H1 (cell line): ENCODE measurements around the gene CSAD. TPM values are rescaled to one million over a fixed set of nuclear protein-coding genes. Genes with fewer than 3 reads are reported as not detected.

Experiments used
- CTCF ChIA-PET: fragments of 300-600 bp; sonication (Branson Sonifier 250); formaldehyde crosslinking; loops from one replicate; lab custom pipeline; 2021; ENCODE audit not compliant: partially characterized antibody; lab: Charles Lee
- POLR2A ChIA-PET: fragments of 300-600 bp; sonication (Branson Sonifier 250); formaldehyde crosslinking; loops from one replicate; lab custom pipeline; 2021; ENCODE audit warnings: inconsistent platforms; ENCODE audit not compliant: partially characterized antibody; lab: Charles Lee
- DNase-seq, 2 experiments: peaks; one replicate each; pipeline versions ENCODE4 v3.0.0 to v3.0.0-alpha.2; 2010 to 2022; ENCODE audit warnings: low spot score in 2 of 2, low read depth in 1 of 2, mixed read lengths in 1 of 2
- FAIRE-seq: peaks from 2 replicates; lab custom pipeline; 2011; peaks lifted over from hg19 to GRCh38; lab: Jason Lieb, UNC
- H2AFZ ChIP-seq: 2 replicates; pipeline ENCODE4 v1.8.1; 2012; ENCODE audit warnings: low read length, inconsistent platforms
- H2AK5ac ChIP-seq: 2 replicates; pipeline ENCODE4 v1.6.1; 2013; ENCODE audit warnings: low read depth, low read length
- H2BK120ac ChIP-seq: replicated peaks from 2 replicates; pipeline ENCODE3; 2013; ENCODE audit warnings: low read depth, low read length, inconsistent platforms
- H2BK12ac ChIP-seq: 2 replicates; pipeline ENCODE4 v1.6.1; 2013; ENCODE audit warnings: low read depth, low read length
- H2BK15ac ChIP-seq: 2 replicates; pipeline ENCODE4 v1.6.1; 2013; ENCODE audit warnings: low read length
- H2BK20ac ChIP-seq: 2 replicates; pipeline ENCODE4 v1.6.1; 2013; ENCODE audit warnings: low read length
- H2BK5ac ChIP-seq: 2 replicates; pipeline ENCODE4 v1.6.1; 2013; ENCODE audit warnings: low read depth, low read length
- H3K14ac ChIP-seq: 2 replicates; pipeline ENCODE4 v1.6.1; 2013; ENCODE audit warnings: inconsistent platforms; ENCODE audit not compliant: insufficient read length
- H3K18ac ChIP-seq: 2 replicates; pipeline ENCODE4 v1.6.1; 2013; ENCODE audit warnings: low read length; ENCODE audit errors: extremely low read depth
- H3K23ac ChIP-seq: 2 replicates; pipeline ENCODE4 v1.6.1; 2013; ENCODE audit warnings: inconsistent platforms; ENCODE audit not compliant: insufficient read length
- H3K23me2 ChIP-seq: 2 replicates; pipeline ENCODE4 v1.6.1; 2013; ENCODE audit warnings: low read depth, low read length
- H3K27ac ChIP-seq: 2 replicates; pipeline ENCODE4 v1.6.1; 2011; ENCODE audit warnings: low read depth, low read length, inconsistent platforms
- H3K27me3 ChIP-seq, 4 experiments: replicated peaks in 1 of 4; 1 replicate in 1 of 4; 2 replicates in 3 of 4; pipeline versions ENCODE4 v1.6.1 to v1.8.1; 2011 to 2013; ENCODE audit warnings: low read length in 3 of 4, mild to moderate bottlenecking in 3 of 4, inconsistent platforms in 2 of 4, mixed read lengths in 2 of 4, moderate library complexity in 1 of 4; ENCODE audit not compliant: control insufficient read depth in 3 of 4, insufficient read depth in 3 of 4; ENCODE audit errors: extremely low read depth in 1 of 4
- H3K36me3 ChIP-seq, 4 experiments: 2 replicates each; pipeline versions ENCODE4 v1.6.1 to v1.8.1; 2011 to 2013; ENCODE audit warnings: mild to moderate bottlenecking in 4 of 4, low read length in 3 of 4, moderate library complexity in 2 of 4, control low read depth in 1 of 4, inconsistent platforms in 1 of 4; ENCODE audit not compliant: insufficient read depth in 4 of 4, control insufficient read depth in 2 of 4
- H3K4ac ChIP-seq: replicated peaks from 2 replicates; pipeline ENCODE3; 2013; ENCODE audit warnings: low read length, low read depth, mixed read lengths, inconsistent platforms; ENCODE audit not compliant: insufficient read length
- H3K4me1 ChIP-seq, 4 experiments: replicated peaks in 1 of 4; 1 replicate in 1 of 4; 2 replicates in 3 of 4; pipeline versions ENCODE4 v1.6.1 to v1.8.1; 2011 to 2013; ENCODE audit warnings: low read length in 3 of 4, inconsistent platforms in 2 of 4, mixed read lengths in 1 of 4; ENCODE audit not compliant: insufficient read depth in 4 of 4, control insufficient read depth in 3 of 4
- H3K4me2 ChIP-seq, 2 experiments: 2 replicates each; pipeline versions ENCODE4 v1.6.1 to v1.8.1; 2011 to 2013; ENCODE audit warnings: low read depth in 2 of 2, low read length in 2 of 2, control low read depth in 1 of 2, inconsistent platforms in 1 of 2, mild to moderate bottlenecking in 1 of 2; ENCODE audit not compliant: insufficient read depth in 1 of 2
- H3K4me3 ChIP-seq, 4 experiments: fragments of 200-600, 300-600 bp in 1 of 4; sonication (generic), shearing (Covaris generic), sonication (Bioruptor Twin) in 1 of 4; 2 replicates each; pipeline versions ENCODE4 v1.5.1 to v1.8.1; 2011 to 2016; ENCODE audit warnings: low read length in 4 of 4, low read depth in 3 of 4, control low read depth in 2 of 4, inconsistent platforms in 2 of 4, mild to moderate bottlenecking in 2 of 4, mixed read lengths in 1 of 4, moderate library complexity in 1 of 4; ENCODE audit not compliant: insufficient read depth in 2 of 4; ENCODE audit errors: extremely low read depth in 1 of 4
- H3K56ac ChIP-seq: replicated peaks from 2 replicates; pipeline ENCODE3; 2013; ENCODE audit warnings: low read depth, mild to moderate bottlenecking, mixed read lengths, low read length, inconsistent platforms; ENCODE audit not compliant: insufficient read length
- H3K79me1 ChIP-seq: 2 replicates; pipeline ENCODE4 v1.6.1; 2013; ENCODE audit warnings: low read depth, low read length, control low read depth
- H3K79me2 ChIP-seq, 2 experiments: 2 replicates each; pipeline versions ENCODE4 v1.6.1 to v1.8.1; 2012 to 2013; ENCODE audit warnings: low read length in 2 of 2, mild to moderate bottlenecking in 2 of 2, inconsistent platforms in 1 of 2; ENCODE audit not compliant: insufficient read depth in 2 of 2, control insufficient read depth in 1 of 2
- H3K9ac ChIP-seq, 4 experiments: replicated peaks in 1 of 4; 1 replicate in 1 of 4; 2 replicates in 3 of 4; pipeline versions ENCODE4 v1.6.1 to v1.8.1; 2011 to 2013; ENCODE audit warnings: low read depth in 3 of 4, low read length in 3 of 4, control low read depth in 2 of 4, mild to moderate bottlenecking in 2 of 4, moderate library complexity in 2 of 4, inconsistent platforms in 1 of 4; ENCODE audit errors: extremely low read depth in 1 of 4
- H3K9me3 ChIP-seq, 2 experiments: 2 replicates each; pipeline versions ENCODE4 v1.6.1 to v1.8.1; 2012 to 2013; ENCODE audit warnings: mild to moderate bottlenecking in 2 of 2, moderate library complexity in 2 of 2, control low read depth in 1 of 2, inconsistent platforms in 1 of 2, low read depth in 1 of 2, low read length in 1 of 2, mixed read lengths in 1 of 2; ENCODE audit not compliant: insufficient read depth in 2 of 2
- H4K20me1 ChIP-seq, 2 experiments: replicated peaks in 1 of 2; 2 replicates each; pipeline versions ENCODE3 to v1.8.1; 2011 to 2013; ENCODE audit warnings: inconsistent platforms in 2 of 2, low read length in 2 of 2, mild to moderate bottlenecking in 1 of 2; ENCODE audit not compliant: insufficient read depth in 2 of 2, control insufficient read depth in 1 of 2
- H4K5ac ChIP-seq: 2 replicates; pipeline ENCODE4 v1.6.1; 2013; ENCODE audit warnings: low read length, low read depth, mixed read lengths, inconsistent platforms; ENCODE audit not compliant: insufficient read length
- H4K8ac ChIP-seq: 2 replicates; pipeline ENCODE4 v1.8.0; 2013; ENCODE audit warnings: mild to moderate bottlenecking, moderate library complexity, low read length, inconsistent platforms; ENCODE audit not compliant: insufficient read depth; ENCODE audit errors: extremely low read depth
- H4K91ac ChIP-seq: replicated peaks from 2 replicates; pipeline ENCODE3; 2013; ENCODE audit warnings: low read length, mixed read lengths, inconsistent platforms; ENCODE audit not compliant: insufficient read length
- CEBPB ChIP-seq: IDR thresholded peaks from 2 replicates; pipeline ENCODE4 v1.6.1; 2012; ENCODE audit warnings: low read depth, low read length
- EZH2 ChIP-seq: fragments of 200-600 bp; sonication (generic); IDR thresholded peaks from 2 replicates; pipeline ENCODE4 v1.7.1; 2012; ENCODE audit warnings: low read depth, mild to moderate bottlenecking, moderate library complexity, low read length, inconsistent platforms; ENCODE audit not compliant: severe bottlenecking
- FOSL1 ChIP-seq: IDR thresholded peaks from 2 replicates; pipeline ENCODE4 v1.6.1; 2011; ENCODE audit warnings: mild to moderate bottlenecking, low read depth, low read length, moderate library complexity; ENCODE audit not compliant: insufficient read depth
- JUN ChIP-seq: IDR thresholded peaks from 2 replicates; pipeline ENCODE4 v1.6.1; 2011; ENCODE audit warnings: low read depth, mild to moderate bottlenecking, improper control_type of control experiment, low read length
- SIRT6 ChIP-seq: IDR thresholded peaks from one replicate; pipeline ENCODE4 v1.7.1; 2012; ENCODE audit warnings: low read length, inconsistent platforms
- SRF ChIP-seq: IDR thresholded peaks from 2 replicates; pipeline ENCODE4 v1.6.1; 2011; ENCODE audit warnings: mild to moderate bottlenecking, low read depth, low read length, moderate library complexity
- TAF7 ChIP-seq: optimal IDR thresholded peaks from 2 replicates; pipeline ENCODE3; 2011; ENCODE audit warnings: low read depth, mild to moderate bottlenecking, inconsistent platforms, low read length, moderate library complexity, borderline replicate concordance
- WGBS, 2 experiments: shearing (Covaris generic) in 1 of 2; methylation state at CpG; one replicate each; pipeline versions ENCODE4 v1.1.6 to v1.1.7; 2013 to 2015; ENCODE audit warnings: low lambda C conversion rate in 2 of 2, mixed read lengths in 2 of 2, inconsistent platforms in 1 of 2, low coverage in 1 of 2, missing lambda C conversion rate in 1 of 2; ENCODE audit not compliant: insufficient replicate concordance in 2 of 2, insufficient coverage in 1 of 2, insufficient read length in 1 of 2; ENCODE audit errors: extremely low coverage in 1 of 2, missing lambda C conversion rate in 1 of 2; 5-methylcytosine and 5-hydroxymethylcytosine counted together
- polyA plus RNA-seq, 7 experiments: library from polyadenylated mRNA; depleted of rRNA in 3 of 7; stranded (reverse) in 5 of 7; unstranded in 2 of 7; fragments of >200 nt in 5 of 7; fragments of 200-250 nt in 2 of 7; gene quantifications; 1 replicate in 5 of 7; 2 replicates in 1 of 7; 4 replicates in 1 of 7; pipeline versions ENCODE4 v1.2.1 to v1.2.3, GENCODE V29; 2011 to 2013; ENCODE audit warnings: missing spikeins in 2 of 7, mixed read lengths in 2 of 7
- total RNA-seq: library from RNA; stranded (reverse); fragmentation: NEBNext Ultra II Directional; extraction: Animal tissue kit (Norgen Biotek cat#: 25700); gene quantifications from 2 replicates; pipeline ENCODE4 v1.2.1, GENCODE V29; 2021
- TF ChIP-seq, protein P1 (sequence below): IDR thresholded peaks from 2 replicates; pipeline ENCODE4 v1.6.1; 2012; ENCODE audit warnings: inconsistent platforms

CSAD gene
- total and polyA plus RNA-seq, 2 of the 8 experiments (the other 6 are each of a cell fraction or from before 2014, with no cell fraction given) = 8.8 to 11.3 TPM

DNA sequence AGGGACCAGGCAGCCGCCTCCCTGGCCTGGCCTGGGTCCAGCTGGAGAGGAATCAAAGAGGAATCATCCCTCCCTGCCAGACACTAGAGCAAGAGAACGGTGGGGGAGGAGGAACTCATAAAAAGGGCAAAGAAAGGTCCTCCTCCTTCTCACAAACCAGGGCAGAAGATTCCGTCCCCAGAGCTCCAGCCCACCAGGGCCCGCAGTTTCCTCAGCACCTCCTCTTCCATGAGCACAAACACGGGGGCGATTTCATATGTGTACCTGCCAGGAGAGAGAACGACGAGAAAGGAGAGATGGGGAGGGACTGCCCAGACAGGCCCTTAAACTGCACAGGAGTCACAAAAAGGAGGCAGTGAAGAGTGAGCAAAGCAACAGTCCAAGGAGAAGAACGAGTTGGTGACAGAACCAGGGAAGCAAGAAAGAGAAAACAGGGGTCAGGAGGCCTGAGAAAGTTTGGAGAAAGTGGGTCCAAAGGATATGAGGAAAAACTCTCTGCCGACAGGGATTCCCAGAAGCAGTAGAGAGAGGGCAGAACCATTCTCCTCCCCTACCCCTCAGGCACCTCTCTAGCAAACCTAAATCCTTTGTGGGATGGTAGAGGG lies 8.9 kb downstream of the CSAD start:
- Histone ChIP-seq H2BK12ac (no peak overlapping the region), H4K91ac (no peak overlapping the region), H2AK5ac (no peak overlapping the region), H2BK20ac (no peak overlapping the region), H3K79me1 (no peaks in the 10 kb centered on the region), H4K8ac (no peak overlapping the region), H3K9me3 (no peaks in the 10 kb centered on the region), H3K4me3 (no peak overlapping the region), H3K18ac (no peak overlapping the region), H3K4me1 (peaks cover 1 to 5% (median 4%) of the 10 kb centered on the region in 4 experiments; a peak in 4 of 7 replicates), H4K5ac (no peak overlapping the region), H2BK5ac (no peak overlapping the region), H3K4ac (no peak overlapping the region), H3K36me3 (no peaks in the 10 kb centered on the region), H4K20me1 (peaks cover 5 to 10% of the 10 kb centered on the region in 2 experiments), H3K56ac (no peak overlapping the region), H2BK15ac (no peak overlapping the region), H2BK120ac (no peak overlapping the region), H3K4me2 (no peak overlapping the region), H3K23me2 (no peaks in the 10 kb centered on the region), H3K27me3 (peaks cover 14 to 51% (median 42%) of the 10 kb centered on the region in 4 experiments), H3K23ac (no peak overlapping the region), H2AFZ (no peak overlapping the region), H3K27ac (no peak overlapping the region), H3K9ac (no peak overlapping the region), H3K79me2 (no peaks in the 10 kb centered on the region), H3K14ac (no peak overlapping the region)
- ChIA-PET POLR2A (interaction anchor here (1.0 to 2.5 kb wide), 4 partner anchors 9 to 100 kb away, joined by 3 to 8 read pairs (median 4); partner anchors contain the start of genes CSAD, ESPL1 and ZNF740), CTCF (interaction anchor here (0.6 to 6.2 kb wide), 10 partner anchors 12 to 106 kb away, joined by 3 to 80 read pairs (median 4); partner anchors contain the start of gene ESPL1)
- TF ChIP-seq, protein P1, sequence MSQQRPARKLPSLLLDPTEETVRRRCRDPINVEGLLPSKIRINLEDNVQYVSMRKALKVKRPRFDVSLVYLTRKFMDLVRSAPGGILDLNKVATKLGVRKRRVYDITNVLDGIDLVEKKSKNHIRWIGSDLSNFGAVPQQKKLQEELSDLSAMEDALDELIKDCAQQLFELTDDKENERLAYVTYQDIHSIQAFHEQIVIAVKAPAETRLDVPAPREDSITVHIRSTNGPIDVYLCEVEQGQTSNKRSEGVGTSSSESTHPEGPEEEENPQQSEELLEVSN = no peak
- TF ChIP-seq SRF (no peak), FOSL1 (no peak), TAF7 (no peak), SIRT6 (no peak), EZH2 (no peak), CEBPB (no peak), JUN (no peak)
- FAIRE-seq (no peak), DNase-seq (no peak)
- 75% methylated on average over 10 of the region's 10 CpGs; no CpG with 5 or more reads in 1 of the 2 experiments for WGBS, 2 experiments
